Kidney glomerular epithelial cell (primary cell): Measurements from ENCODE around the gene DDX60.
A peak's percentile ranks its signal among the peaks of the same experiment; 100 is the strongest.
"Not testable (repeated sequence)": the region's sequence is repeated elsewhere in the genome, so short reads cannot be mapped to it uniquely, and the experiment has no call there.

Source experiments
- DNase-seq: peaks from one replicate; lab custom pipeline; 2025; lab: John Stamatoyannopoulos, UW

DDX60 gene, protein sequence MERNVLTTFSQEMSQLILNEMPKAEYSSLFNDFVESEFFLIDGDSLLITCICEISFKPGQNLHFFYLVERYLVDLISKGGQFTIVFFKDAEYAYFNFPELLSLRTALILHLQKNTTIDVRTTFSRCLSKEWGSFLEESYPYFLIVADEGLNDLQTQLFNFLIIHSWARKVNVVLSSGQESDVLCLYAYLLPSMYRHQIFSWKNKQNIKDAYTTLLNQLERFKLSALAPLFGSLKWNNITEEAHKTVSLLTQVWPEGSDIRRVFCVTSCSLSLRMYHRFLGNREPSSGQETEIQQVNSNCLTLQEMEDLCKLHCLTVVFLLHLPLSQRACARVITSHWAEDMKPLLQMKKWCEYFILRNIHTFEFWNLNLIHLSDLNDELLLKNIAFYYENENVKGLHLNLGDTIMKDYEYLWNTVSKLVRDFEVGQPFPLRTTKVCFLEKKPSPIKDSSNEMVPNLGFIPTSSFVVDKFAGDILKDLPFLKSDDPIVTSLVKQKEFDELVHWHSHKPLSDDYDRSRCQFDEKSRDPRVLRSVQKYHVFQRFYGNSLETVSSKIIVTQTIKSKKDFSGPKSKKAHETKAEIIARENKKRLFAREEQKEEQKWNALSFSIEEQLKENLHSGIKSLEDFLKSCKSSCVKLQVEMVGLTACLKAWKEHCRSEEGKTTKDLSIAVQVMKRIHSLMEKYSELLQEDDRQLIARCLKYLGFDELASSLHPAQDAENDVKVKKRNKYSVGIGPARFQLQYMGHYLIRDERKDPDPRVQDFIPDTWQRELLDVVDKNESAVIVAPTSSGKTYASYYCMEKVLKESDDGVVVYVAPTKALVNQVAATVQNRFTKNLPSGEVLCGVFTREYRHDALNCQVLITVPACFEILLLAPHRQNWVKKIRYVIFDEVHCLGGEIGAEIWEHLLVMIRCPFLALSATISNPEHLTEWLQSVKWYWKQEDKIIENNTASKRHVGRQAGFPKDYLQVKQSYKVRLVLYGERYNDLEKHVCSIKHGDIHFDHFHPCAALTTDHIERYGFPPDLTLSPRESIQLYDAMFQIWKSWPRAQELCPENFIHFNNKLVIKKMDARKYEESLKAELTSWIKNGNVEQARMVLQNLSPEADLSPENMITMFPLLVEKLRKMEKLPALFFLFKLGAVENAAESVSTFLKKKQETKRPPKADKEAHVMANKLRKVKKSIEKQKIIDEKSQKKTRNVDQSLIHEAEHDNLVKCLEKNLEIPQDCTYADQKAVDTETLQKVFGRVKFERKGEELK (N-terminal part only)

DNA sequence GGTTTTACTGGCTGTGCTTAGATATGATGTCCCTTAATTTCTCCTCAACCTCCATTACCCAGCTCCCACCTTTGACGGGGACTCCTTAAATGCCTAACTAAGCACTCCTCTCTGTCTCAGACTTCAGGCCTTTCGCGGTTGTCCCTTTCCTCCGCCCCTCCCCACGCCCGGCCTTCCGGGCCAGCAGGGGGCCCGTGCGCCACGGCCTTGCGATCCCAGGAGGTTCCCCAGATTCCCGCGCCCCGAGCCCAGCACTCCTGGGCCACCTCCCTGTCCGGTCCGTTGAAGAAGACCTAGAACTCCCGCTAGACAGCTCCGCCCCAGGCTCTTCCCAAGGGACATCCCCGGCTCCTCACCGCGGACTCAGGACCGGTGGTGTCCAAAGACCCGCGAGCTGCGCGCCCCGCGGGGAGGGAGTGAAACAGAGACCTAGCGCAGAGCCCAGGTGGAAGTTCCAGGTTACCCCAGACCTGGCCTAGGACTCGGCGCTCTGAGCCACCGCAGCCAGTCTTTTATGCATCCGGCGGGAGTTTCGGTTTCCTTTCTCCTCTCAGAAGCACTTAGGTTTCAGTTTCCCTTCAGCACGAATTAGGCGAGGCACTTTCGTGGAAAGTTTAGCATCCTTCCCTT lies at the start of gene DDX60:
TSS of gene DDX60 (minus strand) at position 487 of the 630 bp plus-strand sequence. CDS start 7,493 bp downstream, outside the sequence.
- peak; percentile 84 for DNase-seq

DNA sequence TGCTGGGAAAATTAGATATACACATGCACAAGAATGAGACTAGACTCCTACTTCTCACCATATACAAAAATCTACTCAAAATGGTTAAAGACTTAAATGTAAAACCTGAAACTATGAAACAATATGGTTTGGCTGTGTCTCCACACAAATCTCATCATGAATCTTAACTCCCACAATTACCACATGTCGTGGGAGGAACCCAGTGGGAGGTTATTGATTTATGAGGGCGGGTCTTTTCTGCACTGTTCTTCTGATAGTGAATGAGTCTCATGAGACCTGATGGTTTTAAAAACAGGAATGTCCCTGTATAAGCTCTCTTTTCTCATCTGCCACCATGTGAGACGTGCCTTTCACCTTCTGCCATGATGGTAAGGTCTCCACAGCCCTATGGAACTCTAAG lies 48.5 kb upstream of the DDX60 start:
- DNase-seq = no peak

DNA sequence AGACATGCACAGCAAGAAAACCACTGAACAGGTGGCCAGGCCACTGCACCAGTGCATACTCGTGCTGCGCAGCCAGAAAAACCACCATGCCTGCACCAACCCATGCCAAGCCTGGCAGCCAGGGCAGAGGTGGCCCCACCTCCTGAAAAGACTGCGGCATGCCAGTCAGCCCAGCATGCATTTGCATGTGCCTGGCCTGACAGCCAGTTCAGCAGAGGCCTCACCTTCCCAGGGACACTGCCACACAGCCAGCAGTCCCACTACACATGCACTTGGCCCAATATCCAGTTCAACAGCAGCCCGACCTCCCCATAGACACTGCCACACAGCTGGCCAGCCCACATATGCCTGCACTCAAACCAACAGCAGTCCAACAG lies 43.5 kb upstream of the DDX60 start:
- DNase-seq = no peak

DNA sequence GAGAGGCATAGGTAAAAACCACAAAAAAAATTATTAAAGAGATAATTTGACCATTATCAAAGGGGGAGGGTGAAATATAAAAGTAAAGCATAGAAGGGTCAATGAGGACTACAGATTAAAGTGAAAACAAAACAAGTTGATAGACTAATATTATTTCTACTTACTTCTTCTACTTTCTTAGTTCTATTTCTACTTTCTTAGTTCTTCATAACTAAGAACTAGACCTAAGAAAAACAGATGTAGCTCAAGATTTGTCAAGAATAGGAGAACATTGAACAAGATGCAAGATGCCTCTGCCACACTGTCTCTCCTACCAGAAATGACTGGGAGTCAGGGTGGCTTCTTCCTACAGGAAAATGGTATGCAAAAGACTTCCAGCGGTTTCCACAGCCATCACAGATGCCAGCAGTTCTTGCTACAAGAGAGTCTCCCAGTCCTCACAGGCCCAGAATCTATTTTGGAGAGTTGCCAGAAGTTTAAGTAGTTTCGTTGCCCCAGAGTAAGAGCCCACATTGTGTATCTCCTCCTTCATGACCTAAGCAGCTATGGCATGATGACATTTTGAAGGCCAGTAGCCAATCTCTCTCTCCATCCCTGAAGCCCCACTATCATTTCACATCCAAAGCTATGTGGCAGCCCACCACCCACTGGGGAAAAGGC lies 42.9 kb upstream of the DDX60 start:
- no peak for DNase-seq

DNA sequence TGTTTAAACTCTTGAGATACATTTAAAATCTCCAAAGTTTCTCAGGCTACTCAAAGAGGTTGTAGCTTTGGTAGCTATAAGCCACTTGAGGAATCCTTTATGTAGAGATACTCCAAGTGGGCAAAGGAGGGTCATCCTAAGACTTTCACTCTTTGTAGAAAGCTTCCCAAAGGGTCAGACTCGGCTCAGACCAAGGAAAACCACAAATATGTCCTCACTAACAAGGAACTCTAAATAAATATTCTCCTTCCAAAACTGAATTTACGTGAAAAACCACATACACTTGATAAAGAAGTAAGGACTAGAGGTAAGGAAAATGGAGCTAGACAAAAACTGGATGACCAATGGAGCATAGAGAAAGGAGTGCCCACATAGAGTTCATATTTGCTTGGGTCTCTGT lies 41.7 kb upstream of the DDX60 start:
- DNase-seq = no peak

DNA sequence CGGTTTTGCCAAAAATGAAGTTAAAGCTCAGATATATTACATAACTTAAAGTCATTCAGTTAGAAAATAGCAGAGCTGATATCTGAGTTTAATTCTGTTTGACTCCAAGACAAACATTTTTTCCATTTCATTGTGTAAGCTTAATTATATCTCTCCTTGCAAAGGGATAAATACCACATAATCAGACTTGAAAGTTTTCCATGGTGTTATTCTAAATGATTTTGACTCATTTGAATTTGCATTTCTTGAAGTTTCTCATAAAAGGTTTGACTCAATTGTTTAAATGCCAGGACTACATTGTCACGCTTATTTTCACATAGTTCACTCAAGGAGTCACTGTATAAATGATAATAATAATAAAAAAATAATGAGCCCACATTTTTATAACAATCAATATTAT lies 39.4 kb upstream of the DDX60 start:
- DNase-seq = no peak

DNA sequence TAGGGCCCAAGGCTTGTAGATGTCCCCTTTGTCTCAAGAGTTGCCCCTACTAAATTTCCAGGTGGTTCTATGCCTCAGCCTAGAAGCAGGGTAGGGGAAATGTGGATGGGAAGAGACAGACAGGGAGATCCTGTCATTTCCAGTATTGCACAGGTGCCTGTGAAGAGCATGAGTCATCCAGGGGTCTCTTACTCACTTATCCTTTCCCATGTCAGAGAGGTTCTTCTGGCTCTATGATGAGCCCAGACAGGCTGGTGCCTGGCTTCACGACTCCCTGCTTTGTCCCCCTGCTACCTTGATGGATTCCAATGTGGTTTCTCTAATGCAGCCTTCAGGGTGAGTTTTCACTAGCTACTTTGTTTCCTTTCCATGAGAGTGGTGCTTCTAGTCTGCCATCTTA lies 35.2 kb upstream of the DDX60 start:
- no peak for DNase-seq

DNA sequence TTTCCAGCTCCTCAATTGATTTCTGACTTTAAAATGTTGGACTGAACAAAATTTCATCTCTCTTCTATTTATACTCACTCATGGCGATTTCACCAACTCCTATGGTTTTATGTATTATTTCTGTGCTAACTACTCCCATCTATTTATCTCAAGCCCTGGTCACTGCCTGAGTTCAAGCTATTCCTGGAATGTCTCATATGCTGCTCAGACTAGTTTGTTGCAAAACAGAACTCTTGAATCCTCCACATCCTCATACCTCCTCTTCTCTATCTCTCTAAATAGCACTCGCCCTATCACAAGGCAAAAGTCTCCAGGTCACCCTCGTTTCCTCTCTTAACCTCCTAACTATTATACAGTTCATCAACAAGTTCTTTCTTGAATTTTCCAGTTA lies 19.0 kb upstream of the DDX60 start:
- no peak for DNase-seq

DNA sequence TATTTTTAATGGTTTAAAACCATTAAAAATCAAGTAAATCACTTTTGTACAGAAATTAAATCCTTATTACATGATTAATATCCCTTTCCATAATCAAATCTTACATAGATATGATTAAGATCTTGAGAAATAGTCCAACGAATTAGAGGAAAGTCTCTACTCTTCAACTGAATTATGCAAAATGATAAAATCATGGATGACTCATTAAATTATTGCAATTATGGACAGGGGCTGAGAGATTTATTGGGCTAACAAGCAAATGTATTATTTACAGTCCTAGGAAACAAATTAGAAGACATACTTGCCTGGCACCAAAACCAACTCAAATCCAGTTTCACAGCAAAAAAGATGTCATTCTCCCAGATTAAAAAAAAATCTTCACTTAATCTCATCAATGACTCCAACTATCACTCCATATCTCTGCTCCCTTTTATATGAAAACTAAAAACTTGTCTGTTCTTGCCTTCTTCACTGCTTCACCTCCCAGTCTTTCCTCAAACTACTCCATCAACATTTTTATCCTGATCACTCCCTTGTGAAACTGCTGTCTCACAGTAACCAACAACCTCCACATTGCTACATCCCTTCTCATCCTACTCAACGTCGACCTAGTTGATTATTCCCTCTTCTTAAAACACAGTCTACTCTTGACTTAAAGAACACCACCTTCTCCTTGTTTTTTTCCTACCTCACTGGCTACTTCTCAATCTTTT lies 18.4 kb upstream of the DDX60 start:
- no peak for DNase-seq

DNA sequence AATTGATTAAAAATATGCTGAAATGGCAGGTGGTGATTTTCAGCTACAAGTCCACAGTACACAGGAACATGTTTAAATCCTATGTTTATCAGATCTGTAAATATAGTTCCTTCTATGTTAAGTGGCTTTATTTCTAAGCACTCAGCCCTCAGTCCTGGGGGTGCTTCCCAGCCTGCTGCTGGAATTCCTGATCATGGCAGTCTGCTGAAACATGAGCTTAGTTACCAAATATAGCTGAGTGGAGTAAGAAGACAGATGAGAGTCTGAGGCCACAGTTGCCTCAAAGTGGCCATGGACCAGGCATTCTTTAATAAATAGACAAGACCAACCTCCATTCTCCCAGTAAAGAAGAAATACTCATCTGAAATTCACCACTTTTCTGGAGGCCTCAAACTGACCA lies 17.1 kb upstream of the DDX60 start:
- no peak for DNase-seq

DNA sequence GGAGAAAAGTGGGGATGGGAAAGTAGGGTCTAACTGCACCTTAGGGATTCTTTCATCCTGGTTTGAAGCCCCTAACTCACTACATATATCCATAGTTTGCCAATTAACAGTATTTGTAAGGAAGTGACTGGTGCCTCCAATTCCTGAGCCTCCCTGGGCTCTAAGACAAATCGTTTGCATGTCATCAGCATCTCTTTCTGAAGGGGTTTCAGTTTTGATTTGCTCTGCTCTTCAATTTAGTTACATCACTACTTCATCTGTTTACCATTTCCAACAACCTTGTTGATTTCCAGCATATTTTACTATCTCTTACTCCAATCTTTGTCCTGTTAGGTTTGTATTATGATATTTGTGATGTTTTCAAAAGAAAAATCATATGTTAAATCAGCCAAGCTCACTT lies 15.5 kb upstream of the DDX60 start:
- DNase-seq = no peak

DNA sequence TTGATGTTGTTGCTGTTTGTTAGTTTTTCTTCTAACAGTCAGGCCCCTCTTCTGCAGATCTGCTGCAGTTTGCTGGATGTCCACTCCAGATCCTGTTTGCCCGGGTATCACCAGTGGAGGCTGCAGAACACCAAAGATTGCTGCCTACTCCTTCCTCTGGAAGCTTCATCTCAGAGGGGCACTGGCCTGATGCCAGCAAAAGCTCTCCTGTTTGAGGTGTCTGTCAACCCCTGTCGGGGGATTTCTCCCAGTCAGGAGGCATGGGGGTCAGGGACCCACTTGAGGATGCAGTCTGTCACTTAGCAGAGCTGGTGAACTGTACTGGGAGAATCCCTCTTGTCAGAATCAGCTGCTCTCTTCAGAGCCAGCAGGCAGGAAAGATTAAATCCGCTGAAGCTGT lies 12.0 kb upstream of the DDX60 start:
- DNase-seq = not testable (repeated sequence)

DNA sequence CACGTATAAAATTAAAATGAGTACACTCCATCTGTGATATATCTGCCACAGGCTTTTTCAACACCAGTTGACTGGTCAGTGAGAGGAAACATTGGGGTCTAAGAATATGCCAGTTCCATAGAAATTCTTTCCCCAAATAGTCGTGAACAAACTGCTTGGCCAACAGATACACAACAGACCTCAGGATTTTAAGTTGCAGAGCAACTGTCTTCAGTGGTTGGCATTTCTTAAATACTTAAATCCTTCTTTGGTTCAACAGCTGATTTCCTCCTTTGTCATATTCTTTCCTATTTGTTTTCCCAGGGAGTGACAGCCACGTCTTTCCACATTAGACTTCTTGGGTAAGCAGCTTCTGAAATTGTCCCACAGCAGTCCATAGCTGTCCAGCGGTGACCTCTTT lies 7.0 kb upstream of the DDX60 start:
- DNase-seq = no peak

DNA sequence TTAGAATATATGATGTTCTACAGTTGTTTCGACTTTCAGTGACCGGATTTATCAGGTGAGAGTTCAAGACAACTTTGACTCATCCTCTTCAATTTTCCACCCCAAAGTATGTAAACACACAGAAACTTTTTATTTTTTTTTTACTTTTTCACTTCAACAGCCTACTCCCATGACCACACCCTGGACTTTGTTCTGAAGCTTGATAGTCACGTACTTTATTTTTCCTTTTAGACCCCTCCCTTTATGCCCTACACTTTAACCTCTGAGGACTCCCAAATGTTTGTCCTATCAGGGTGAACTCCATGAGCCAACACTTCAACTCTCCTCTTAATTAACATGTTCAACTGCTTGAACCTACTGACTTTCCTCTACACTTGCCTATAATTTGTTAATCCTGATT lies 2.5 kb upstream of the DDX60 start:
- DNase-seq = no peak

DNA sequence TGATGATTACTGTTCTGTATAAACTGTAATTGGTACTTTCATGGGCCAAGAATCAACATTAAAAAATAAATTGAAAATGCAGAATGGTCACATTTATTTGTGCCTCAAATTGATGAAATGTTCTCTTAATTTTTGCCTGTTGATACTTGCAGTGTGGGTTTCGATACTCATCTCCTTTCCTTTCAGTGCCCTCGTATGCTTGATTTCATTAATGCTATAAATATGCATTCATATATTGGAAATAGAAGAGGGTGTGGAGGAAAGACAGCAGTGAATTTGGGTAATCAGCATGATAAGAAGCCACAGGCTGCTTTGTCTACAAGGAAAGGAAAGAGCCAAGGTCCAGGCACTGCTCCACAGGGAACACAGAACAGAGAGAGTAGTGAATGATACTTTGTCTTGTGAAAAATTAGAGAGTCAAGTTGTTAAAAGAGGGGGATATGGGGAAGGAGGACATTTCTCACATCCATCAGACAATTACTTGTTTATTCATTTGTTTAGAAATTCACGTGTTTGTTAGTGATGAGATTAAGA lies 1.0 kb upstream of the DDX60 start:
- no peak for DNase-seq

DNA sequence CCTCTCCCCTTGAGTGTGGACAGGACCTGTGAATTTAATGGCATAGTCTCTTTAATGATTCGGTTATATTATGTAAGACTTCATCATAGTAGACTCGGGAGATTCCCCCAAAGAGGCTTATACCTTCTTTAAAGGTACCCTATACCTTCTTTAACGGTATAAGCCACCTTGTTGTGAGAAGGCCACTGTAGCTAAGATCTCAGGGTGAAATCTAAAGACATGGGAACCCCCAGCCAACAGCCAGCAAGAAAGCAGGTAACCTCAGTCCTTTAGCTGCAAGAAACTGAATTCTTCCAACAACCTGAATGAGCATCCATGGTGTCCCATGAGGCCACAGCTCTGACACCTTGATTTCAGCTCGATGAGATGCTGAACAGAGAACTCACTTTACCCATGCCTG lies 931 bp downstream of the DDX60 start:
- no peak for DNase-seq

DNA sequence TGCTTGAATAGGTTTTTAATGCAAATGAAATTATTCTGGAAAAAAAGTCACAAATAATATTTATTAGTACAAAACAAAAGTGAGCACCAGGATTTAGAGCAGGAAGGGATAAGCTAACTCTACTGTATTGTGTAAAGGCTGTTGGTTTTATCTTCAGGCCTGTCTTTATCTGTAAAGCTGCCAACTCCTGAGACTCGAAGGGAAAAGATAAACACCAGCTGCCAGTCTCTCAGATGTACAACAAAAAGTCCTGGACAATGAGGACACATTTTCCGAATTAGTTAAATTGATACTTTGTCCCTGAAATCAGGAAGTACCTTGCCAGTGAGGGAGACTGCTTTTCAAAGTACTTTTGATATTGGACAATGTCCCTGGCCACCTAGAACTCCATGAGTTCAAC lies 8.8 kb downstream of the DDX60 start:
- DNase-seq = no peak

DNA sequence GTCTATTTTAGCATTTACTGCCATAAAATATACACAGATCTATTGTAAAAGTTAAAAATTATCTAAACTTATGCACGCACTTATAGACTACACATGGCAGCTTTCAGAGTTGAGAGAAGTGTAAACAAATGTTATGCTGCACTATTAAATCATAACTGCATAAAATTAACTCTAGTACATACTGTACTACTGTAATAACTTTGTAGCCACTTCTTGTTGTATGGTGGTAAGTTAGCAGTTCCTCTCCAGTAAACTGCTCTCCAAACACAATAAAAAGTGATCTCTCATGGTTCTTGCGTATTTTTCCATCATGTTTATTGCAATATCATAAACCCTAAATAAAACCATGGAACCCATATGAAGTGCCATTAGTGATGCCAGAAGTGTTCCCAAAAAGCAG lies 9.6 kb downstream of the DDX60 start:
- DNase-seq = no peak

DNA sequence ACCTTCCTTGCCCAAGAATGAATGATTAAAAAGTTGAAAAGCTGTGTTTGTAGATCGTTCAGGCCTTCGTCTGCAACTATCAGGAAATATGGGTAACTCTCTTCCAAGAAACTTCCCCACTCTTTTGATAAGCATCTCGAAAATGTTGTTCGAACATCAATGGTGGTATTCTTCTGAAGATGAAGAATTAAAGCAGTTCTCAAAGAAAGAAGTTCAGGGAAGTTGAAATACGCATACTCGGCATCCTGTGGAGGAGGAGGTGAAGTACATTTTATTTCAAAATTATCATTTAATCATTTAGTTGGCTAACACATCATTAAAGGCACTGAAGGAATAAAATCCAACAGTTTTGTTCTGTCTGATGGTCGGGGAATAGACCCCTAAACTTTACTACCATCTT lies 12.1 kb downstream of the DDX60 start:
- no peak for DNase-seq

DNA sequence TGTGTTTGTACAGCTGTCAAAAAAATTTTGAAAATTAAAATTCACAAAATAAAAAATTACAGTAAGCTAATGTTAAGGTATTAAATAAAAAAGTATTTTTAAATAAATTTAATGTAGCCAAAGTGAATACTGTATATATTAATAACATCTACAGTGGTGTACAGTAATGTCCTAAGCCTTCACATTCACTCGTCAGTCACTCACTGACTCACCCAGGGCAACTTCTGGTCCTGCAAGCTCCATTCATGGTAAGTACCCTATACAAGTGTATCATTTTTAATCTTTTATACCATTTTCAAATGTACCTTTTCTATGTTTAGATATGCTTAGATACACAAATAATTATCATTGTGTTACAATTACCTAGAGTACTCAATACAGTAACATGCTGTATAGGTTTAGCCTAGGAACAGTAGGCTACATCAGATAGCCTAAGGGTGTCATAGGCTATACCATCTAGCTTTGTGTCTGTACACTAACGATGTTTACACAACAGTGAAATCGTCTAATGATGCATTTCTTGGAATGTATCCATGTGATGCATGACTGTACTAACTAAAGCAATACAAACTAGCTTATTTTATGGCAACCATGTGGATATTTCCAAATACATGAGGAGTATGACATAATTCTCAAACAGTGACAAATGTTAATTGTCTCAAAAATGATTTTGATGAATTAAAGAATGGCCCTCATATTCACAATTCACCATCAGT lies 13.7 kb downstream of the DDX60 start:
- DNase-seq = peak; percentile 2
